ENCODE data around the gene TTLL11. TPM values are rescaled to one million over a fixed set of nuclear protein-coding genes. Genes with fewer than 3 reads are reported as not detected.

Gene TTLL11
- total and polyA plus RNA-seq, 2 of the 8 experiments (the other 6 are each of a cell fraction or from before 2014, with no cell fraction given) = 0.56 to 0.80 TPM

GRCh38 chr9:121815084-121815483 lies 278.0 kb downstream of the TTLL11 start (continued):
- TF ChIP-seq CBX8 (IDR thresholded peaks at IDR 0.05; ENCODE audit: borderline replicate concordance, low read depth, low read length) (no peak), POU5F1 (IDR thresholded peaks at IDR 0.05; ENCODE audit: low read depth, low read length) (no peak), EP300 (IDR thresholded peaks at IDR 0.05; ENCODE audit: borderline replicate concordance in 1 of 2, low read depth in 2 of 2, low read length in 2 of 2) (no peak), POLR2A (IDR thresholded peaks at IDR 0.05; ENCODE audit: control extremely low read depth in 1 of 2, low read depth in 2 of 2, low read length in 2 of 2) (no peak)

Measured in H1 (cell line).